ENCODE results near the gene HSPA1L. TPM values are rescaled to one million over a fixed set of nuclear protein-coding genes. Genes with fewer than 3 reads are reported as not detected.
"Not testable (repeated sequence)": the region's sequence is repeated elsewhere in the genome, so short reads cannot be mapped to it uniquely, and the experiment has no call there.

HSPA1L gene
- total RNA-seq, 2 donors from 2014 or later: 1.7 to 4.1 TPM

- Mint-ChIP-seq H3K27ac (peak within 1 kb of the TSS; percentile 94 to 98), H3K27me3 (no peaks in the 10 kb centered on the region), H3K36me3 (peaks cover 2% of the 10 kb centered on the region), H3K9me3 (no peaks in the 10 kb centered on the region), H3K4me3 (peak within 1 kb of the TSS; percentile 81), H3K4me1 (ENCODE audit: low read depth in 2 of 2) (peaks cover 25 to 28% of the 10 kb centered on the region in 2 donors)
- DNase-seq (ENCODE audit: low spot score): peak; percentile 96
- peak; percentile 98 for ATAC-seq
Measured at GRCh38 chr6:31795616-31796298, 19.3 kb downstream of the HSPA1L start, which contains the start of gene VARS1. Gene VARS1 (minus strand): TSS chr6:31795752. CDS start chr6:31795217, 535 bp downstream.

- ATAC-seq (peak in 1 of 2 donors; percentile 17), DNase-seq (ENCODE audit: low spot score) (no peak)
- Mint-ChIP-seq H3K27ac (peak overlapping the region; percentile 94 to 98), H3K36me3 (peaks cover 6% of the 10 kb centered on the region), H3K9me3 (no peaks in the 10 kb centered on the region), H3K4me1 (ENCODE audit: low read depth in 2 of 2) (peaks cover 28 to 32% of the 10 kb centered on the region in 2 donors), H3K27me3 (no peaks in the 10 kb centered on the region), H3K4me3 (peak overlapping the region; percentile 81)
Measured at GRCh38 chr6:31794866-31795615, 20.0 kb downstream of the HSPA1L start.

GRCh38 chr6:31794294-31794865, 20.7 kb downstream of the HSPA1L start:
- H3K27ac Mint-ChIP-seq: peak overlapping the region; percentile 94 to 98
- DNase-seq (ENCODE audit: low spot score) (no peak), ATAC-seq (no peak)
- no peaks in the 10 kb centered on the region for H3K9me3 Mint-ChIP-seq
- H3K4me3 Mint-ChIP-seq: peak overlapping the region; percentile 81
- H3K36me3 Mint-ChIP-seq: peaks cover 6% of the 10 kb centered on the region
- no peaks in the 10 kb centered on the region for H3K27me3 Mint-ChIP-seq
- peaks cover 28 to 32% of the 10 kb centered on the region in 2 donors for H3K4me1 Mint-ChIP-seq (ENCODE audit: low read depth in 2 of 2)

- H3K4me1 Mint-ChIP-seq (ENCODE audit: low read depth in 2 of 2): peaks cover 28 to 32% of the 10 kb centered on the region in 2 donors
Measured at GRCh38 chr6:31793927-31794245, 21.2 kb downstream of the HSPA1L start.

GRCh38 chr6:31792761-31793171, 22.3 kb downstream of the HSPA1L start:
- Mint-ChIP-seq H3K9me3 (no peaks in the 10 kb centered on the region), H3K36me3 (peaks cover 6% of the 10 kb centered on the region), H3K27ac (peak overlapping the region in 1 of 2 donors; percentile 17), H3K27me3 (no peaks in the 10 kb centered on the region), H3K4me1 (ENCODE audit: low read depth in 2 of 2) (peaks cover 24 to 30% of the 10 kb centered on the region in 2 donors), H3K4me3 (peak overlapping the region; percentile 78)
- ATAC-seq: no peak
- DNase-seq (ENCODE audit: low spot score): no peak

More at GRCh38 chr6:31793927-31794245, 21.2 kb downstream of the HSPA1L start:
- peak overlapping the region; percentile 94 to 98 for H3K27ac Mint-ChIP-seq
- not testable (repeated sequence) for H3K27me3 Mint-ChIP-seq; H3K36me3 Mint-ChIP-seq; H3K9me3 Mint-ChIP-seq; ATAC-seq; DNase-seq (ENCODE audit: low spot score)
- H3K4me3 Mint-ChIP-seq: peak overlapping the region; percentile 81

GRCh38 chr6:31792090-31792374, 23.1 kb downstream of the HSPA1L start:
- no peak for ATAC-seq
- Mint-ChIP-seq H3K27ac (peak overlapping the region in 1 of 2 donors; percentile 17), H3K27me3 (no peaks in the 10 kb centered on the region), H3K4me3 (no peak overlapping the region), H3K9me3 (no peaks in the 10 kb centered on the region), H3K36me3 (peaks cover 6% of the 10 kb centered on the region), H3K4me1 (ENCODE audit: low read depth in 2 of 2) (peaks cover 18 to 25% of the 10 kb centered on the region in 2 donors)
- no peak for DNase-seq (ENCODE audit: low spot score)

- Mint-ChIP-seq H3K4me3 (peak overlapping the region; percentile 29), H3K27ac (peak overlapping the region in 1 of 2 donors; percentile 3), H3K4me1 (ENCODE audit: low read depth in 2 of 2) (peaks cover 16 to 21% of the 10 kb centered on the region in 2 donors), H3K27me3 (no peaks in the 10 kb centered on the region), H3K36me3 (peaks cover 6% of the 10 kb centered on the region), H3K9me3 (no peaks in the 10 kb centered on the region)
- DNase-seq (ENCODE audit: low spot score): no peak
- ATAC-seq: no peak
Measured at GRCh38 chr6:31791324-31792089, 23.6 kb downstream of the HSPA1L start.

GRCh38 chr6:31785475-31785874, 29.6 kb downstream of the HSPA1L start:
- Mint-ChIP-seq H3K27ac (no peak overlapping the region), H3K36me3 (peaks cover 2% of the 10 kb centered on the region), H3K27me3 (no peaks in the 10 kb centered on the region), H3K4me3 (no peak overlapping the region), H3K9me3 (no peaks in the 10 kb centered on the region), H3K4me1 (ENCODE audit: low read depth in 2 of 2) (peaks cover 0 to 1% of the 10 kb centered on the region in 2 donors)
- ATAC-seq (no peak), DNase-seq (ENCODE audit: low spot score) (no peak)

GRCh38 chr6:31784098-31784925, 30.8 kb downstream of the HSPA1L start:
- no peak for ATAC-seq
- no peaks in the 10 kb centered on the region for H3K9me3 Mint-ChIP-seq
- no peaks in the 10 kb centered on the region for H3K27me3 Mint-ChIP-seq
- H3K36me3 Mint-ChIP-seq: no peaks in the 10 kb centered on the region
- DNase-seq (ENCODE audit: low spot score): no peak
- H3K4me1 Mint-ChIP-seq (ENCODE audit: low read depth in 2 of 2): no peaks in the 10 kb centered on the region
- no peak overlapping the region for H3K4me3 Mint-ChIP-seq
- peak overlapping the region in 1 of 2 donors; percentile 62 for H3K27ac Mint-ChIP-seq

GRCh38 chr6:31782126-31782855, 32.8 kb downstream of the HSPA1L start:
- H3K4me1 Mint-ChIP-seq (ENCODE audit: low read depth in 2 of 2): peaks cover 2 to 7% of the 10 kb centered on the region in 2 donors
- DNase-seq (ENCODE audit: low spot score) (no peak), ATAC-seq (no peak)
- H3K36me3 Mint-ChIP-seq: no peaks in the 10 kb centered on the region
- H3K9me3 Mint-ChIP-seq: no peaks in the 10 kb centered on the region
- H3K4me3 Mint-ChIP-seq: no peak overlapping the region
- H3K27me3 Mint-ChIP-seq: no peaks in the 10 kb centered on the region
- no peak overlapping the region for H3K27ac Mint-ChIP-seq

GRCh38 chr6:31781244-31782125, 33.6 kb downstream of the HSPA1L start:
- H3K36me3 Mint-ChIP-seq: no peaks in the 10 kb centered on the region
- ATAC-seq: no peak
- H3K9me3 Mint-ChIP-seq: no peaks in the 10 kb centered on the region
- DNase-seq (ENCODE audit: low spot score): no peak
- H3K27ac Mint-ChIP-seq: no peak overlapping the region
- no peak overlapping the region for H3K4me3 Mint-ChIP-seq
- peaks cover 6 to 11% of the 10 kb centered on the region in 2 donors for H3K4me1 Mint-ChIP-seq (ENCODE audit: low read depth in 2 of 2)
- no peaks in the 10 kb centered on the region for H3K27me3 Mint-ChIP-seq

All from natural killer cell treated with Interleukin-12 subunit alpha and Interleukin-12 subunit beta and Interleukin-15 and Interleukin-18, amount 100 ng/mL, for 72 hours (primary cell).